SU-DHL-6 (cell line): ENCODE measurements around the gene LGALS9.

ENCODE experiments used
- CTCF ChIP-seq: fragments of 200-600 bp; sonication (generic); IDR thresholded peaks from one replicate; pipeline ENCODE4 v1.5.1; 2017; ENCODE audit warnings: antibody characterized with exemption, mild to moderate bottlenecking, low read length, moderate library complexity; ENCODE audit not compliant: insufficient read depth, poor library complexity, severe bottlenecking
- EZH2phosphoT487 ChIP-seq: fragments of 200-600 bp; sonication (generic), shearing (Covaris generic); conservative IDR thresholded peaks from 2 replicates; pipeline ENCODE4 v1.6.1; 2018; ENCODE audit warnings: mild to moderate bottlenecking, antibody characterized with exemption, low read length, moderate library complexity, mixed read lengths

GRCh38 chr17:27586203-27586721, 44.7 kb upstream of the LGALS9 start:
- no peak for TF ChIP-seq EZH2phosphoT487
- TF ChIP-seq CTCF = no peak
